Endothelial cell of umbilical vein (primary cell): Measurements from ENCODE around the gene TRPT1.

Experiments used
- CTCF ChIP-seq, 2 donors: IDR thresholded peaks; 1 replicate in 1 of 2; 2 replicates in 1 of 2; pipeline ENCODE4 v1.5.1; 2011; ENCODE audit warnings: low read length in 2 of 2, mild to moderate bottlenecking in 2 of 2, moderate library complexity in 2 of 2, control low read depth in 1 of 2, inconsistent platforms in 1 of 2, low read depth in 1 of 2; ENCODE audit not compliant: insufficient read depth in 1 of 2; ENCODE audit errors: extremely low read depth in 1 of 2
- JUN ChIP-seq: IDR thresholded peaks from 2 replicates; pipeline ENCODE4 v1.6.1; 2011; ENCODE audit warnings: borderline replicate concordance, low read depth; ENCODE audit not compliant: insufficient read length, insufficient read depth
- MAX ChIP-seq: IDR thresholded peaks from 2 replicates; pipeline ENCODE4 v1.6.1; 2011; ENCODE audit not compliant: insufficient read depth, insufficient read length

GRCh38 chr11:64253043-64253442, 27.1 kb upstream of the TRPT1 start:
- no peak for TF ChIP-seq MAX
- TF ChIP-seq CTCF (IDR thresholded peaks at IDR 0.05; ENCODE audit: extremely low read depth in 1 of 2, insufficient read depth in 1 of 2, low read depth in 1 of 2, low read length in 2 of 2): no peak
- no peak for TF ChIP-seq JUN
